HG03342 (cell line): ENCODE results near the gene GDF10.

Experiments used
- ATAC-seq: cut with Tn5 transposase; IDR thresholded peaks from one replicate; pipeline ENCODE4 v1.9.1; 2021; ENCODE audit warnings: mild to moderate bottlenecking, moderate library complexity; ENCODE audit not compliant: unreplicated experiment

GDF10 gene

GRCh38 chr10:47299611-47300428, at the start of gene GDF10:
TSS of gene GDF10 (plus strand) at chr10:47300197. CDS start at chr10:47300652, 455 bp downstream.
- ATAC-seq, result no peak

GRCh38 chr10:47252093-47252780, 47.8 kb upstream of the GDF10 start:
- ATAC-seq, result no peak

DNA sequence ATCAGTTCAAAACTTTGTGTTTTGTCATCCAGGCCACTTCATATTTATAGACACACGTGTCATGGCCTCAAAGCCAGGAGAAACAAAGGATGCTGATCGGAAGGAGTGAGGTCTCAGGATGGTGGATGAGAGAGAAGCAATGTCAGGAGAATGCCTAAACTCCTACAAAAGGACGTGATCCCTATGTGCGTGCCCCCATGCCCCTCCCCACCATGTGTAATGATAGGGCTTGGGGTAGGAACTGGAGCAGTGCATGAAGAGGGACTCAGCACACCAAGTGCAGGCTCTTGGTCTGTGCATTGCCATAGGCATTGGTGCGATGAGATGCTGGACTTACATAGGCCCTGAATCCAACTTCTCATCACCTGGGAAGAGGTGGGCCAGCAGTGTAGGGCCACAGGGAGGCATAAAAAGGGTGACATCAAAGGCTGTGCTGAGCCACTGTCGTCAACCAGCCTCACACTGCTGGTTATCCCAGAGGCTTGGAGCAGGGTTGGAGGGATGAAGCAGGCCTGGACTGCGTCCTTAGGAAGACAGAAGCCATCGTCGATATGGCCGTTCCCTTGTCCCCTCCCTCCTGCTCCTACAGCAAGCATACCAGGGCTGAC, 46.9 kb upstream of the GDF10 start:
- ATAC-seq, result no peak

GRCh38 chr10:47253651-47254375, 46.2 kb upstream of the GDF10 start:
- ATAC-seq, result no peak

DNA sequence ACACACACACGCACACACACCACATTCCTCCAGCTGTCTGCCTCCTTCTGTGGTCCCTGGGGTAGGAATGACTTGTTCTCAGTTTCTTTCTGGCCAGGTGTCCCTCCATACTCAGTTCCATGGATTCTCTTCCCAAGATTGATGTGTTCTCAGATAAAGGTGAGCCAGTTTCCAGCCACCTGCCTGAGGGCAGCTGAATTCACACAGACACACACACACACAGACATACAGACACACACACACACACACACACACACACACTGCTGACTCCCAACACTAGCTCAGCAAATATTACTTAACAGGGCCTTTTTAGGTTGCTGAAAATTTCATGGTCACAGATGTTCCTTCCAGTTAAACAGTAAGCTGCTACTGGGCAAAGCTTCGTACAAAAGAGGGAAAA, 45.4 kb upstream of the GDF10 start:
- ATAC-seq, result no peak

DNA sequence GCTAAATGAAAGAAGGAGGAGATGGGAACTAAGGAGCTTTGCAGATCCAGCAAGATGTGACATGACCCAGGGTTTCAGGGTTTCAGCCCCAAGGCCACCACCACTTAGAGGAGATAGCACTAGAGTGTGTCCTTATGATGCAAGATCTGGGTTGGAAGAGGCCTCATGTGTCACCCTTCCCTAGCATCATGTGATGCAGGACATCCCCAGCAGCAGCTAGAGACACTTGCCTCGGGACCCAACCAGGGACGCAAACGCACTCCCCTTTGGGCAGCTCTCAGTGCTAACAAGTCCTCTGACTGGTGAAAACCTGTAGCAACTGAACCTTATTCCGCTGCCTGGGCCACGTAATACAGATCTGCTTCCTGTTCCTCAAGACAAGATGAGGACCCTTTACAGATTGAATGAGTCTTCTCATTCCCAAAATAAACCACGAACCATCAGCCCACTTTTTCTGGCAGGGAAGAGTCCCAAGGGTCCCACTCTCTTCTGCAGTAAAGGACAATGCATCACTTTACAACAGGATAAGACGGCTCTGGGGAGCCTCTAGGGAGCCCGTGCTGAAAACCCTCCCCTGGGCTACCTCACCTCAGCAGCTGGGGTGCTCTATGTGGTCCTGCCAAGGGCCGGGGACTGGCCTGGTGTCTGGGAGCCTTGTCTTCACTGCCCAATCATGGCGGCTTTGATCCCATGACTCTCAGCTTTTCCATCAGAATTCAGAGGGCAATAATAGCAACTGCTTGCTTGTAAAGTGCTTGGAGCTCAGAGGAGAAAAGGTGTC, 44.8 kb upstream of the GDF10 start:
- ATAC-seq, result no peak

DNA sequence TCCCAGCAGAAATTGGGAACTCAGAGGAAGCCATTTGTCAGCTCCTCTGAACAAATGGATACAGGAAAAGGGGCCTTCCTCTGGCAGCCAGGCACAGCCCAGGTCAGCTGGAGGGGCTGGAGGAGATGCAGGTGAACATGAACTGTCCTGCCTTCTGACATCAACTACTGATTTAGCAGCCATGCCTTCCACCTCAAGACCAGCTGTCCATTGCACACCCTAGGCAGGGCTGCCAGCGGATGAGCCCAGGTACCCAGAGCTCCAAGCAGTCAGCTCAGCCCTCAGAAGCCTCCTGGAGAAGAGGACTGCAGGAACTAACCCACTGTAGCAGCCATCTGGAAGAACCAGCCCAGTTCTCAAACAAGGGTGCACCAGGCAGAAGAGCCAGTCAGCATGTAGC, 44.1 kb upstream of the GDF10 start:
- no peak for ATAC-seq

DNA sequence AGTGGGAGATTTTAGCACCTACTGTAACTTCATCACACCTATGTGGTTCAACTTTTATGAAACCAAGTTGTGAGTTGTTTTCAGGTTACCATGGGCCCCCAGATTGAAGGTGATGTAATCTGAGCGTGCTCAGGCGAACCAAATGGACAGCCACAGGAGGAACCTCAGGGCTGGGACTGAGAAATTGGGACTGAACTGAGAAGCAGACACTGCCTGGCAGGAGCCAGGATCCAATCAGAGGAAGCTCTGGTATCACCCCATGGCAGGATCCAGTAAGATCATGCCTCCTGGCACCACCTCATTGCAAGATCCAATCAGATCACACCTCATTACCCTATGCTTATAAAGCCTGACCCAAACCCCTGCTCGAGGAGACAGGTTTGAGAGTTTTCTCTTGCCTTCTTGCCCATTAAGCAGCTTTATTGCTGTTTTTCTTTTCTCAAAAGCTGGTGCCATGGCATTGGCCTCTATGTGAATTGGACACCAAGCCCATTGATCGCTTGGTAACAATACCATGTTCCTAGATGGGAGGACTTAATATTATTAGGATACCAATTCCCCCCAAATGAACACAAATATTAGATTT, 43.2 kb upstream of the GDF10 start:
- ATAC-seq, result no peak

- no peak for ATAC-seq
Measured at GRCh38 chr10:47257396-47258120, 42.4 kb upstream of the GDF10 start.

- ATAC-seq, result no peak
Measured at GRCh38 chr10:47258921-47259320, 41.1 kb upstream of the GDF10 start.

DNA sequence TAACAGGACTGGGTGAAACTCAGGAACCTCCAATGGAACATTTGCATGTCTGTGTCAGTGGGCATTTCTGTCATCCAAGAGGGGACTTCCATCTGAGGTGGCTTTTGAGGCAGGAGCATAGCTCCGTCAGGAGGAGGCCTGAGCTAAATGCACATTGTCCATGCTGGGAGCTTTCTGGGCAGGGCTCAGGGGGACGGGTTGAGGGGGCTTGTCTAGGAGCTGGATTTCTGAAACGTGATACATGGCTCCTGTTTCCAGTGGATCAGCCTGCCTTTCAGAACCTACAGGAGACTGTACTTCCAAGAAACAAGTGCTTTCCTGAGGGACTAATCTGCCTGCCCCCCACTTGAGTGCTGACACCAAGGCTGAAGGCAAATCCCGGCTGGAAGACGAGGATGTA, 40.5 kb upstream of the GDF10 start:
- no peak for ATAC-seq

DNA sequence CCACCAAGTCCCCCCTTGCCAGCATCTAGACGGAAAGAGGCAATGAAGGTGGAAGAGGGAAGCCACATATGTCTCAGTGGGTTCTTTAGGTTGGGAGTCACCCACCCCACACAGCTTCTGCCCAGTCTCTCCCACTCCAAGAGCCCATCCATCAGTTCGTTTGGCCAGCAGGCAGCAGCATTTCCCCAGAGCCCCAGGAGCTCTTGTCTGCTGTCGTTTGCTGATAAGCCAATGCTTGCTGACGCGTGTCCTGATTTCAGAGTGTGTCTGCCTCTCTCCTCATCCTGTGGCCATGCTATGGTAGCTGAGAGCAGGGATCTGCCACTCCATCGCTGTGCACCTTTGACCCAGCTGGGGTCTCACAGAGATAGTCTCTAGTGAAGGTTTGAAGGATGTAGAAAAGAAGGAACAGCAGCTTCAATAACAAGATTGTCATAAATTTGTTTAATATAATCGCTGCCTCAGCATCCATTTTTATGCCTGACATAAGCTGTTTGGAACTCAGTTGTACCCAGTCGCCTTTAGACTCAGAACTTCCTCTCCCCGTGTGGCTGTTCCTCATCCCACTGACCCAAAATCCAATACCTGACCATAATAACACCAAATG, 39.4 kb upstream of the GDF10 start:
- peak; percentile 10 for ATAC-seq

DNA sequence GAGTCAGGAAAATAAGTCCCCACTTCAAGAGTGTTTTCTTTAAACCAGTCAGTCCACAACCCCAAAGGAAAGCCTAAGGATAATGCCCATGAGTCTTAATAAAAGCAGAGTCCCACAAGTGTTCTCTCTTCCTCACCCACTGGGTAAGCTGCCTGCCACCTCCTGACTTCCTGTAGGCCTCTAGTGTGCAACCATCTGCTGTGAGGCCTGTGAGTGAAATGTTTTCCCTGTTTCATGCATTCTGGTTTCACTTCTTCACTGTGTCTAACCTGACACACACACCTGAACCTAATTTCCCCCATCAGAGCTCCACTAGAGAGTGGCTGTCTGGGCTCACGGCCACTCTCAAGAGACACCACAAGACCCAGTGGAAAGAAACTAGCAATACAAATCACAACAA, 38.9 kb upstream of the GDF10 start:
- ATAC-seq, result peak; percentile 93

DNA sequence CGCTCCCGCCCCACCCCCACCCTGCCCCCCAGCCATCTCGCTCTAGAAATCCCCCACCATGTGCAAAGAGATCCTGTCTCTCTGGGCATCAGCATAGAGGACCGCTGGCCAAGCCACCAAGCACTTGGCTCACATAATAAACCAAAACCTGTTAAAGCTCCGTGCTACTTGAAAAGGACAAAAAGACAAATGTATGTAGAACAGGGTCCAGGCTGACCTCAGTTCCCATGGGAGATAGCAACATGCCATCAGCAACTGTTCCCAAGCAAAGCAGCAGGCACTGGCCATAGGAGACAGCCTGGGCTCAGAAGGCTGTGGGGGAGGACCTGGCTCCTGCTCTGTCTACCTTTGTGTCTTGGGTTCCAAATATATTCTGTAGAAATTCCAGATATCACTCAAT, 38.4 kb upstream of the GDF10 start:
- ATAC-seq, result no peak

GRCh38 chr10:47262606-47263533, 37.1 kb upstream of the GDF10 start:
- ATAC-seq, result no peak

- no peak for ATAC-seq
Measured at GRCh38 chr10:47264797-47265281, 35.2 kb upstream of the GDF10 start.

DNA sequence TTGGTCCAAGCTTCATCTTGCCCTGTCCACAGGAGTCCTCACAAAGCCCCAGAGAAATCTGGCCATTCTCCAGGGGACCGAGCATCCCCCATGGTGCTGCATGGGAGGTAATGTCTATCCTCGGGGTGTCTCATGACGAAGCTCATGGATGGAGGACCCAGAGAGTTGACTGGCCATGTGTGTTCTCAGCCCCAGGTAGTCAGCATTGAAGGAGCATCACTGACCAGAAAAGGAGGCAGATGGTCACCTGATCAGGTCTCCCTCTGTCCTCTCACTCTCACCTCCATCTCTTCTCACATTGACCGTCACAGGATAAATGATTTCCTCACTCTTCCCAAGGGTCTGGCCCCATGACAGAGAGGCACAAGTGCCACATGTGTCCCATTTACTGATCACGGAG, 33.4 kb upstream of the GDF10 start:
- ATAC-seq, result no peak

- no peak for ATAC-seq
Measured at GRCh38 chr10:47268696-47269095, 31.3 kb upstream of the GDF10 start.
